Uterus (tissue), 2 donors: ENCODE measurements around the gene UBXN1.

Experiments used
- POLR2A ChIP-seq, 2 donors: fragments of 450-650 bp; IDR thresholded peaks; one replicate each; pipeline ENCODE4 v1.6.1; 2016; ENCODE audit warnings: antibody characterized with exemption in 2 of 2, mild to moderate bottlenecking in 1 of 2, moderate library complexity in 1 of 2
- TF ChIP-seq, protein P1 (sequence below), 4 experiments: fragments of 200-600 bp in 2 of 4; fragments of 450-650 bp in 2 of 4; sonication (generic) in 2 of 4; IDR thresholded peaks; one replicate each; pipeline ENCODE4 v1.5.1; 2016 to 2019; ENCODE audit warnings: antibody characterized with exemption in 4 of 4, mild to moderate bottlenecking in 2 of 4, moderate library complexity in 1 of 4

DNA sequence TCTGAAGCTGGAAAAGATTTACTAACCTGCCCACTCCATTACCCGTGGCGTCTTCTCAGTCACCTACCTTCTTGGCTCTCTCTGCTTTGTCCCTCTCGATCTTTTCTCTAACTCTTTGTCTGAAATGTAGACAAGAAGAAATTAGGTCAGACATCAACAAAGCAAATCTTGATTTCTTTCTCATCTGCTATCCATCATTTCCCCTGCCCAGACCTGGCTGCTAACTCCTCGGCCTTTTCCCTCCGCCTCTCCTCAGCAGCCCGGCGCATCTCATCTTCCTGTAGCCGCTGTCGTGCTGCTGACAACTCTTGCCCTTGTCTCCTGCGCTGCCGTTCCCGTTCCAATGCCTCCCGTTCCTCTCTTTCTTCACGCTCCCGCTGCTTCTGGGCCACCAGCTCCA, 1.2 kb downstream of the UBXN1 start:
- TF ChIP-seq POLR2A (IDR thresholded peaks at IDR 0.05) = no peak
- TF ChIP-seq, protein P1, sequence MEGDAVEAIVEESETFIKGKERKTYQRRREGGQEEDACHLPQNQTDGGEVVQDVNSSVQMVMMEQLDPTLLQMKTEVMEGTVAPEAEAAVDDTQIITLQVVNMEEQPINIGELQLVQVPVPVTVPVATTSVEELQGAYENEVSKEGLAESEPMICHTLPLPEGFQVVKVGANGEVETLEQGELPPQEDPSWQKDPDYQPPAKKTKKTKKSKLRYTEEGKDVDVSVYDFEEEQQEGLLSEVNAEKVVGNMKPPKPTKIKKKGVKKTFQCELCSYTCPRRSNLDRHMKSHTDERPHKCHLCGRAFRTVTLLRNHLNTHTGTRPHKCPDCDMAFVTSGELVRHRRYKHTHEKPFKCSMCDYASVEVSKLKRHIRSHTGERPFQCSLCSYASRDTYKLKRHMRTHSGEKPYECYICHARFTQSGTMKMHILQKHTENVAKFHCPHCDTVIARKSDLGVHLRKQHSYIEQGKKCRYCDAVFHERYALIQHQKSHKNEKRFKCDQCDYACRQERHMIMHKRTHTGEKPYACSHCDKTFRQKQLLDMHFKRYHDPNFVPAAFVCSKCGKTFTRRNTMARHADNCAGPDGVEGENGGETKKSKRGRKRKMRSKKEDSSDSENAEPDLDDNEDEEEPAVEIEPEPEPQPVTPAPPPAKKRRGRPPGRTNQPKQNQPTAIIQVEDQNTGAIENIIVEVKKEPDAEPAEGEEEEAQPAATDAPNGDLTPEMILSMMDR (IDR thresholded peaks at IDR 0.05) = no peak
